ENCODE results near the gene RYR3. TPM values are rescaled to one million over a fixed set of nuclear protein-coding genes. Genes with fewer than 3 reads are reported as not detected.

The RYR3 gene
- total and polyA plus RNA-seq, 10 of the 15 experiments (the other 5 are each of a cell fraction or from before 2014, with no cell fraction given), result under 0.01 to 0.44 (median 0.16) TPM; not detected in 5

DNA sequence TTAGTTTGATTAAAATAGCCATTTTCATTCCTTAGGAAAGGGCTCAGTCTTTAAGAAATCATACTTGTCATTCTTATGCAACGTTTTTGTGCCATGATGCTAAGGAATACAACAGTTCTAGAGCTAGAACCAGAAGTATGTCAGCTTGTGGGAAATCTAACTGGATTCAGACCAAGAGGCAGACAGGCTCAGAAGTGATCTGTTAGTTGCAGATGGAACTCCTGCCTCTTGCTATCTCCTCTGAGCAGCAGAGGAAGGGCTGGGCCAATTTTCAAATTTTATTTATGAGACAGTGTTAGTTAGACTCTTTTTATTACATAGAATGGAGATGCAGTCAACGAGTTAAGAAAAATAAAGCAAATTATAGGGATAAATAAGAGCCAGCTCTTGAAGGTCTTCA lies 48.5 kb upstream of the RYR3 start (continued):
- TF ChIP-seq, protein P1, sequence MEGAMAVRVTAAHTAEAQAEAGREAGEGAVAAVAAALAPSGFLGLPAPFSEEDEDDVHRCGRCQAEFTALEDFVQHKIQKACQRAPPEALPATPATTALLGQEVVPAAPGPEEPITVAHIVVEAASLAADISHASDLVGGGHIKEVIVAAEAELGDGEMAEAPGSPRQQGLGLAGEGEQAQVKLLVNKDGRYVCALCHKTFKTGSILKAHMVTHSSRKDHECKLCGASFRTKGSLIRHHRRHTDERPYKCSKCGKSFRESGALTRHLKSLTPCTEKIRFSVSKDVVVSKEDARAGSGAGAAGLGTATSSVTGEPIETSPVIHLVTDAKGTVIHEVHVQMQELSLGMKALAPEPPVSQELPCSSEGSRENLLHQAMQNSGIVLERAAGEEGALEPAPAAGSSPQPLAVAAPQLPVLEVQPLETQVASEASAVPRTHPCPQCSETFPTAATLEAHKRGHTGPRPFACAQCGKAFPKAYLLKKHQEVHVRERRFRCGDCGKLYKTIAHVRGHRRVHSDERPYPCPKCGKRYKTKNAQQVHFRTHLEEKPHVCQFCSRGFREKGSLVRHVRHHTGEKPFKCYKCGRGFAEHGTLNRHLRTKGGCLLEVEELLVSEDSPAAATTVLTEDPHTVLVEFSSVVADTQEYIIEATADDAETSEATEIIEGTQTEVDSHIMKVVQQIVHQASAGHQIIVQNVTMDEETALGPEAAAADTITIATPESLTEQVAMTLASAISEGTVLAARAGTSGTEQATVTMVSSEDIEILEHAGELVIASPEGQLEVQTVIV (IDR thresholded peaks at IDR 0.05; ENCODE audit: borderline replicate concordance, partially characterized antibody), result no peak
- TF ChIP-seq CHD4 (IDR thresholded peaks at IDR 0.05), result no peak
- TF ChIP-seq, protein P2, sequence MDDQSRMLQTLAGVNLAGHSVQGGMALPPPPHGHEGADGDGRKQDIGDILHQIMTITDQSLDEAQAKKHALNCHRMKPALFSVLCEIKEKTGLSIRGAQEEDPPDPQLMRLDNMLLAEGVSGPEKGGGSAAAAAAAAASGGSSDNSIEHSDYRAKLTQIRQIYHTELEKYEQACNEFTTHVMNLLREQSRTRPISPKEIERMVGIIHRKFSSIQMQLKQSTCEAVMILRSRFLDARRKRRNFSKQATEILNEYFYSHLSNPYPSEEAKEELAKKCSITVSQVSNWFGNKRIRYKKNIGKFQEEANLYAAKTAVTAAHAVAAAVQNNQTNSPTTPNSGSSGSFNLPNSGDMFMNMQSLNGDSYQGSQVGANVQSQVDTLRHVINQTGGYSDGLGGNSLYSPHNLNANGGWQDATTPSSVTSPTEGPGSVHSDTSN (IDR thresholded peaks at IDR 0.05; ENCODE audit: insufficient replicate concordance, low read depth, low read length), result no peak

DNA sequence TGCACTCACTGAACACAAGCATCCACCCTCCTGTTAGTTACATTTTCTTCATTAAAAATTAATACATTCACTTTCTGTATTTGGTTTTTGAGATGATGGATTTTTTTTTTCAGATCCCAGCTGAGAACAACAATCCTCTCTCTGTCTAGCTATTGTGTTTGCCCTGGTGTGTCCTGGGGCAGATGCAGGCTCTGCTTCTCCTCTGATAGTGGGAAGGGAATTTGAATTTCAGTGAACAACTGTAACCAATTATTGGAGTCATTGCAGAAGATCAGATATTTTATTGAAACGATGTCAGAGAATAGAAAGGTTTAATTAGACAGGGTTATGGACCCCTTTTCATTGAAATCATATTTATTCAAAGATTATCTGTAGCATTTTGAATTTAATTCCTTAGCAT lies 33.1 kb upstream of the RYR3 start:
- no peak for TF ChIP-seq KAT2A (conservative IDR thresholded peaks at IDR 0.05; ENCODE audit: control insufficient read depth, low read depth, low read length)
- 0% methylated on average over 1 of the region's 1 CpG for WGBS (ENCODE audit: insufficient coverage, insufficient replicate concordance, low lambda C conversion rate, missing lambda C conversion rate)
- Histone ChIP-seq H3K9ac (ENCODE audit: control insufficient read depth, insufficient read depth, low read length) (no peak overlapping the region), H3K79me2 (ENCODE audit: control insufficient read depth, insufficient read depth, low read length) (no peaks in the 10 kb centered on the region), H2AFZ (ENCODE audit: control insufficient read depth, low read depth, low read length) (no peak overlapping the region), H3K4me2 (ENCODE audit: control insufficient read depth, insufficient read depth) (no peak overlapping the region), H3K4me3 (no peak overlapping the region), H3K36me3 (ENCODE audit: control insufficient read depth in 2 of 2, insufficient read depth in 2 of 2, low read length in 1 of 2) (no peaks in the 10 kb centered on the region), H3K27me3 (replicated peaks in 1 of 2; ENCODE audit: control insufficient read depth in 2 of 2, insufficient read depth in 2 of 2, low read length in 1 of 2) (no peaks in the 10 kb centered on the region; a peak in 2 of 4 replicates), H3K27ac (ENCODE audit: control insufficient read depth, insufficient read depth) (no peak overlapping the region), H4K20me1 (ENCODE audit: control insufficient read depth, insufficient read depth) (no peaks in the 10 kb centered on the region), H3K4me1 (ENCODE audit: control insufficient read depth, insufficient read depth, low read length) (no peaks in the 10 kb centered on the region), H3K9me3 (replicated peaks; ENCODE audit: control insufficient read depth, insufficient read depth, low read length) (no peaks in the 10 kb centered on the region)
- RAD21 ChIA-PET (ENCODE audit: unreplicated experiment), result no interaction called here
- in situ Hi-C loops (cut with MboI), result no loop called here
- CTCF ChIA-PET, result interaction anchor here (2.2 kb wide), 1 partner anchor 15 kb away, joined by 8 read pairs; no protein-coding TSS in a partner anchor
- POLR2A ChIA-PET, result no interaction called here
- no peak for FAIRE-seq
- intact Hi-C loops (cut with micrococcal nuclease; ENCODE audit: unreplicated experiment), result no loop called here
- no TSS peak for BruUV-seq (replicated peaks)
- SMC1A ChIA-PET (ENCODE audit: uncharacterized antibody, unreplicated experiment), result no interaction called here
- DNase-seq (ENCODE audit: low read depth, low spot score), result no peak
- ATAC-seq, result no peak
